GM18508 (cell line): ENCODE results near the gene TIRAP.
"Not testable (repeated sequence)": the region's sequence is repeated elsewhere in the genome, so short reads cannot be mapped to it uniquely, and the experiment has no call there.

ENCODE experiments used
- ATAC-seq: cut with Tn5 transposase; IDR thresholded peaks from one replicate; pipeline ENCODE4 v1.9.1; 2021; ENCODE audit warnings: moderate number of reproducible peaks; ENCODE audit not compliant: insufficient read depth, unreplicated experiment

The TIRAP gene

DNA sequence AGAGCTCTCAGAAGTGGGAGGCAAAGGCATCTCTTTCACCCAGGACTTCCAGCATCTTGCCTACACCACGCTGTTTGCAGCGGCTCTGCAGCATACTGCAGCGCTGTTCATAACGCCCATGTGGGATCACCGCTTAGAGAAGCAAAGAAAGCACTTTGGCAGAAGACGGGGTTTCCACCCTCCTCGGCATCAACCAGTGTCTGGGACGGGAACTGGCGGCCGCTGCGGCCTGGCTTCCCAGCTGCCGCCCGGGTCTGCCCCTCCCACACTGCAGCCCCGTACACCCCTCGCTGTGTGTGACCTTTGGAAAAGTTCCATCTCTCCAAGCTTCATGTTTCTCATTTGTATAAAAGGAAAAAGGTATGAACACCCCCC, 545 bp upstream of the TIRAP start:
- ATAC-seq: no peak

DNA sequence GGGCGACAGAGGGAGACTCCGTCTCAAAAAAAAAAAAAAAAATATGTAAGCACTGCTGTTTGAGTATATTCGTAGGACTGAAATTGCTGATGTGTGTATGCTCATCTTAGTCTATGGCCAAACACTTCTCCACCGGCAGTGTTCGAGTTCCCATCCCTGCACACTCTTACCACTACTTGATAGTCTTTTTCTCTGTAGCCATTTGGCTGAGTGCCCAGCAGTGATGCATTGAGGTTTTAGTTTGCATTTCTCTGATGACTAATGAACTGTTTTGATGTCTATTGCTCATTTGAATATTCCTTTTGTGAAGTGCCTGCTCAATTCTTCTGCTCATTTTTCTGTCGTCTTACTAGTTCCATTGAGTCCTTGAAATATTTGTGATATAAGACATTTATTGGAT, 1.9 kb downstream of the TIRAP start:
- no peak for ATAC-seq

DNA sequence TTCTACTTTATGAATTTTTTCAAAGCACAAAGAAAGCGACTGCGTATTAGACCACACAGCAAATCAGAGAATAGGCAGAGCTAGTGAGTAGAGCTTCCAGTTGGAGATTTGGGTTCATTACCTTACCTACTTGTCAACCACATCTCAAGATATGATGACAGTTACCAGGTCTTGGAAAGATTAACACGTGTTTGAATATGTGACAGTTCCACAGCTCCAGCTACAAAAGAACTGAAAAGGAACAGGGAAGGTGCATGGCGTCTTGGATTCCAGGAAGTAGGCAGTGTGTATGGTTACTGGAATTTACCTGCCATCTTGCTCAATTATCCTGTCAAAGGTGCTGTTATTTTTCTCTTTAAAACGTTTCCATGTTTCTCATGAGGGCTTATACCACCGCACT, 5.3 kb downstream of the TIRAP start:
- ATAC-seq: no peak

DNA sequence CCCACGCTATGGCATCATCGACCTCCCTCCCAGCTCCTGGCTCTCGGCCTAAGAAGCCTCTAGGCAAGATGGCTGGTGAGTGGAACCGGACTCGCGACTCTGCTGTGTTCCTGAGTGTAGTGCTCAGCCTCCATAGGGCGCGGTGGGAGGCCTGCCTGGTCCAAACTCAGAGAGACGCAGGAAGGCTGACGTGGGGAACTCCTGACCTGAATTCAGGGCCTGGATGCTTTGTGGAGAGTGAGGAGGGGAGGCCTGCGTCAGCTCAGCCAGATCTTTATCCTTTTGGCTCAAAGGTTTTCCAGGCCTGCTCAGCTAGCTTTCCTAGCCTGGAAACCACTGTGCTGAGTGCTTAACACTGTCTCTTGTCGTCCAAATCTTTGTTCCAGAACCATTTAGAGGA, 8.0 kb downstream of the TIRAP start:
- no peak for ATAC-seq

DNA sequence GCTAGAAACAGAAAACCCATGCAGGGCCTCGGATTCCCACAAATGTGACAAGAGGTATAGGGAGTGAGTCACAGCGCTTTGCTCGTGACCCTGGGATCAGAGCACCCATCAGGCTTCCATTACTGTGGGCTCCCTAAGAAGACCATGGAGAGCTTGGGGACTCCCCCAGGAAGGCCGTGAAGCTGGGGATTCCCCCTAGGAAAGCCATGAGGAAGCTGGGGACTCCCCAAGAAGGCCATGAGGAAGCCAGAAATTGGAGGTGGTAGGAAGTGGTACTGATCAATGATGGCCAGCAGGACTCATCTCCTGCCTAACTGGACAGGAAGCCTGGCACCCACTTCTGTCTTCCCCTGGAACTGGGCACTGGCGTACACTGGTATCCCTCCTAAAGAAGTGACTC, 10.8 kb downstream of the TIRAP start:
- no peak for ATAC-seq

DNA sequence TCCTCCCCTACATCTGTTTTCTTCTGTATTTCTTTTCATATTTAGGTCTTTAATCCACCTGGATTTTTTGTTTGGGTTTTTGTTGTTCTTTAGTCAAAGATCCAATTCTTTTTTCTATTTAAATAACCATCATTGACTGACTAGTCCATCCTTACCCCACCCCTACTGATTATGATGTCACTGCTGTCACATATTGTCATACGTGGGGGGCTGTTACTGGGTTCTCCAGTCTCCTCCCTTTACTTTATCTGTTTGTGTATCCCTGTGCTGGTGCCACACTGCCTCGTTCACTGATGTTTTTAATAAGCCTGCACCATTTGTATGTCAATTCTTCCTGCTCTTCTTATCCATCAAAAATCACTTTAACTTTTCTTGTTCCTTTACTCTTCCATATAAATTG, 14.1 kb downstream of the TIRAP start:
- ATAC-seq: no peak

DNA sequence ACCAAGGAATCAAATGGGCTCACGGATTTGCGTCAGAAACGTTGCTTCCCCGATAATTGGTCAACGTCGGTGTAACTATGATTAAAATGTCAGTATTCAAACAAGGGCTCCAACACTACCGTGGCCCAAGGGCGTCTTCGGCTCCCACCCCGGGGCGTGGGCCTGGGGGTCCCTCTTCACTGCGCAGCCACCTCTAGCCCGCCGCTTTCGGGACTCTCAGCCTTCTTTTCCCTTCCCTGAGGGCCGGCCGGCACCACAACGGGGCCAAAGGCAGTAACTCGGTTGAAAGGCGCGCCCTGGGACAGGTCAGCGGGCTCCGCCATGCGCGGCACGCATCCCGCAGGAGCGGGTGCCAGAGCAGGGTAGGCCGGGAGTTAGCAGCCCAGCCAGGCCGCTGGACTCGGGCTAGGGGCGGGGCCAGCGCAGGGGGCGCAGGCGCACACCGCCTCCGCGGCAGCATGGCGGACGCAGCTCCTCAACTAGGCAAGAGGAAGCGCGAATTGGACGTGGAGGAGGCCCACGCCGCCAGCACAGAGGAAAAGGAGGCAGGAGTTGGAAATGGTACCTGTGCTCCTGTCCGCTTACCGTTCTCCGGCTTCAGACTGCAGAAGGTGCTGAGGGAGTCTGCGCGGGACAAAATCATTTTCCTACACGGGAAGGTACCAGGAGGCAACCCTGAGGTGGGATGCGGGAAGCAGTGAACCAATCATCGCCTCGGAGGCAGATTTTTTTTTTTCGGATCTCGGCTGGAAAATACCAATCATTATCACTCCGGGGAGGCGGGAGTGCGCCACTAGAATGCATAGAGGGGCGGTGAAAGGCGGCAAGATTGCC, 20.9 kb downstream of the TIRAP start, which contains the start of gene DCPS:
TSS of gene DCPS (plus strand) at position 438 of the 834 bp plus-strand sequence. CDS start at position 459, 21 bp downstream.
- peak; percentile 52 for ATAC-seq

DNA sequence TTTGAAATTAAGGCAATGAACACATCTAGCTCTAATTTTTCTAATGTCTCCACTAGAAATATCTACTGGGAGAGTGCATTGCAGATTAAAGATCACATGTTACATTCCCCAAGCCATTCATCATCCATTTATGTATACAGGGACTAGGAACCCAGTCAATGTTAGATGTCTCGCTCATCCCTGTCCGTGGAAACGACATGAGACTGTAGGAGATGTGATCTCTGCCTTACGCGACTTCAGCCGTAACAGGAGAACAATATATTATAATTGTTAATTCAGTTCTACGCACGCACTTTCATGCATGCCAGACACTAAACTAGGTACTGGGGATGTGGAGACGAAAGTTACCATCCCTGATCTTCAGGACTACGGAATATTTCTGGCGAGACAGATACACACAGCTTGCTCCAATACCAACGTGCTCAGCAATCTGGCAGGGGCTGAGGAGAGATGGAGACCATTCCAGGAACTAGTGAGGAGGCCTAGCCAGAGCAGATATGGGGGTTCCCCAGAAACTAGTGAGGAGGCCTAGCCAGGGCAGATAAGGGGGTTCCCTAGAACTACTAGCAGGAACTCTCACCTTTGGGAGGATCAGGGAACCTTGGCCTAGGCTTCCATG, 21.7 kb downstream of the TIRAP start:
- ATAC-seq: no peak

DNA sequence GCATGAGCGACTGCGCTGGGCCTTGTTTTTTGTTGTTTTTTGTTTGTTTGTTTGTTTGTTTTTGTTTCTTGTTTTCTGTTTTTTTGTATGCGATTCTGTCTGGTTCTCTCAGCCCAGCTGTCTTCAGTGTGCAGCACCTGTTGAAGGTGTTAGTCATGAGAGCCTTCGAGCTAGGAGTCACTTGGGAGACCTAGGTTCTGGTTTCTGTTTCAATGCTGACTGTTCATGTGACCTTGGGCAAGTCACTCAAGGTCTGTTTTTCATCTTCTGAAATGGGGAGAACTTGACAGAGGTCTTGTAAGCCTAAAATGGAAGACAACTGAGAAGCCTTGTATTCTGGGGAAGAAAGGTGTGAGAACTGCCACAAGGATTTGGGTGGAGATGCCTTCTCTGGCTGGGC, 22.8 kb downstream of the TIRAP start:
- peak; percentile 47 for ATAC-seq

DNA sequence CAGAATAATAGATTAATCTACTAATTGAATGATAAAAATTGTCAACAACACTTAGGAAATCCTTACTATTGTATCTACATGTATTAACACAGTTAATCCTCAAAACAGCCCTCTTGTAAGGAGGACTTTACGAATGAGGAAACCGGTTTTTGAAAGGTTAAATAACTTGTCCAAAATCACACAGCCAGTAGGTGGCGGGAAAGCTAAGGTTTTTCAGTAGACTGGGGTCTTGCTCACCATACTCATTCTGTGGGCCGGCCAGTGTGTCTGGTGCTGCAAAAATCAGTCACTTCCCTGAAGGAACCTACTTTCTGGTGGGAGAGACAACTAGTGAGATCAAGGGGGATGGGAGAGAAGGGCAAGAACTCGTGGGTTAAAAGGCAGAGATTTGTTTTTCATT, 24.8 kb downstream of the TIRAP start:
- no peak for ATAC-seq

DNA sequence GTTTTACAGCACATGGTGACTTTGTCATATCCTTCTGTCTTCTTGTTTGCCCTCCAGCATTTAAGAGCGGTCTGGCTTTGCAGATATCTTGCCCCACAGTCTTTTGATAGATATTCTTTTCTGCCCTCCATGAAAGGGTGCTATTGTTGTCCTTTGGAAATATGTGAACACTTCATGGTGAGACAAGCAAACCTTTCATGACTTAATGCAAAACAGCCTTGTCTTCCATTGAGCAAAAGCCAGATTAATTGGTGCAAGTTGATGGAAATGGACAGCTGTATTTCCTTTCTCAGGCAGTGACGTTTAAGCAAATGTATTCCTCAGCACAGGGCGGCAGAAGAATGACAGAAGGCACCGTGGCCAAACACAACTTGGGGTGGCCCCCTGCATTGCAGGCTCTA, 25.4 kb downstream of the TIRAP start:
- no peak for ATAC-seq

DNA sequence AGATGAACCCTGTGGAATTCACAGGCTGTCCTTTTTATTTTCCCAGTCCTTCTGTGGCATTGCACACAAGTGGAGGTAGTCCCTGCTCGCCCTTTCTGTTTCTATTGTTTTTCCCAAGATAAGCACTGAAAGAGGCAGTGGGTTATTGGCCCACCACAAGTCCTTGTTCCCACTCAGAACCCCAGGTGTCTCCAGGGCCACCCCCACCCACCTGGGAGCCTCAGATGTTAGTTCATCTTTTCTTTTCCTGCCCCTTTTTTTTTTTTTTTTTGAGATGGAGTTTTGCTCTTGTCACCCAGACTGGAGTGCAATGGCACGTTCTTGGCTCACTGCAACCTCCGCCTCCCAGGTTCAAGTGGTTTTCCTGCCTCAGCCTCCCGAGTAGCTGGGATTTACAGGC, 25.9 kb downstream of the TIRAP start:
- ATAC-seq: not testable (repeated sequence)

DNA sequence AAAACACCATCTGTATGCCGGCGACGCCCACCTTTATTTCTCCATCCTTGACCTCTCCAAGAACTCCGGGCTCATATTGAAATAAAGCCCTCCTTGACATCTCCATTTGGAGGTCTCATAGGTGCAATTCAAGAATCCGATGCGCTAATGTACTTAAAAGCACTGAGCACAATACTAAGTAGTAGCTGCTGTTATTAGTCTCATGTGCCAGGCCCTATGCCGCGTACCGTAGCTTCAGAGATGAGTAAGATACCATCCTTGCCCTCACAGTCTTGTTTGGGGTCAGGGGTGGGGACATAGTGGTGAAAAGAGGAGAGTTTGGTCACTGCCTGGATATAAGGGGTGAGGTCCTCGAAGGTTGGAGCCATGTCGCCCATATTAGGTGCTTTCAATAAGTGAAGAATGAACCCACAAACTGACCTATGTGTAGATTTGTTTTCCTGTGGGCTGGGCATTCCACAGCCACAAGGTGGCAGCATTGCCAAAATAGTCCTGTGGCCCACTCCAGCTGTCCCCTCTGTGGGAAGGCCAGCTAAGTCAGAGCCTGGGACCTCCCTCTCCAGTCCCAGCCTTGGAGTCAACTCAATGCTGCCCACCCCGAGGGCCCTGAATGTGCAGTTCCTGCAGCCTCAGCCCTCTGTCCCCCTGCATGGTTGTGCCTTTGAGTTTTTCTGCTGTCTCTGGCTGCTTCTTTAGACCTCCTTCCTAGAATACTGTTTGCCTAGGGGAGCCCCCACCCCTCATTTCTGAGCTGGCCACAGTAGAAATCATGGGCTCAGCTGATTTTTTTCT, 27.5 kb downstream of the TIRAP start:
- ATAC-seq: no peak

DNA sequence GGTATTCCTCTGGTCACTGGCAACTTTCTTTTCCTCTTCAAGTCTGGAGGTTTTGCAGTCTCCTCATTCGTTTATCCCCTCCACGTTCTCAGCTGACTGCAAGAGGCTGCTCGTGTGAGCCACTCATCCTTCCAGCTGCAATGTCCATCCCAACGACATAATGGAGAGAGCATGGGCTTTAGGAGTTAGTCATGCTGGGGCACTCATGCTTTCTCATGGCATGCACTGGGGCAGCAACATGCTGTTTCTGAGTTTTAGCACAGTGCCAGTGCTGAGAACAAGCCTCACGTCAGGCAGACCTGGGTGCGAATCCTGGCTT, 28.1 kb downstream of the TIRAP start:
- no peak for ATAC-seq

DNA sequence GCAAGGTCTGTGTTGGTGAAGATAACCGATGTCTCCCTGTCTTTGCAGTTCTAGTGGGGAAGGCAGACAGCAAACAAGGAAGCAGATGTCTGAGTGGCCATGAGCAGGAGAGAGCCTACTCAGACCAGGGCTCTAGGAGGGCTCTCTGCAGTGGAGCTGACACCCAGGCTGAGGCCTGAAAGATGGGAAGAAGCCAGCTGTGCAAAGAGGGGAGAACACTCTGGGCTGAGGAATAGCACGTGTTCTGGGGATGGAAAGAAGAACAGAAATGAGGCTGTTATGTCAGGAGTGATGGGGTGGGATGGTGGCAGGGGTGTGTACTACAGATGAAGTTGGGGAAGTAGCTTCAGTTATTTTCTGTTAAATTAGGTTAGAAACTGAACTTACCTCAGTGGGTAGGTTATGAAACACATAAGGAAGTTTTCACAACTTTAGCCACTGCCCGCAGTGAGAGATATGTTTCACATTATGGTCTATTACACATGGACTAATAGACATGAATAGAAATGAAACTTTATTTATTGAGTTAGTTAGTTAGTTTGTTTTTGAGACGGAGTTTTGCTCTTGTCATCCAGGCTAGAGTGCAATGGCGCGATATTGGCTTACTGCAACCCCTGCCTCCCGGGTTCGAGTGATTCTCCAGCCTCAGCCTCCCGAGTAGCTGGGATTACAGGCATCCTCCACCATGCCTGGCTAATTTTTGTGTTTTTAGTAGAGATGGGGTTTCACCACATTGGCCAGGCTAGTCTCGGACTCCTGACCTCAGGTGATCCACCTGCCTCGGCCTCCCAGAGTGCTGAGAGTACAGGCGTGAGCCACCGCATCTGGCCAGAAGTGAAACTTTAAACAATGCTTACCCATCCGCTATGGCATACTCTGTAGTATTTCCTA, 28.8 kb downstream of the TIRAP start:
- no peak for ATAC-seq

DNA sequence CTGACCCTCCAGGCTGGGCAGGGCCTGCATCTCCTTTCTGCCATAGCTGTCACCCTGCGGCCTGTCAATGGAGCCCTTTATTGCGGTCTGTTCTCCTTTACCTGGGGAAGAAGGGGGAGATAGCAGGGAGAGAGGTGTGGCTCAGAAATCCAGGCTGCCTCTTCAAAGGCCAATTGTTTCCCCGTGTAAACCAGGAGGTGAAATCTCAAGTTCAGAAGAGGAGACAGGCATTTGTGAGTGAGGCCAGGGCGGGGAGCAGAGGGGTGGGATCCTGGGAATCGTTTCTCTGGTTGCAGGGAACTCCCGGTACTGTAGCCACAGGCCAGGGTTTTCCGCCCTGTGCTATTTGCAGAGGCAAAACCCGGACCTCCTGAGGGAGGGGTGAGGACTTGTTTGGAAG, 30.1 kb downstream of the TIRAP start:
- ATAC-seq: no peak

DNA sequence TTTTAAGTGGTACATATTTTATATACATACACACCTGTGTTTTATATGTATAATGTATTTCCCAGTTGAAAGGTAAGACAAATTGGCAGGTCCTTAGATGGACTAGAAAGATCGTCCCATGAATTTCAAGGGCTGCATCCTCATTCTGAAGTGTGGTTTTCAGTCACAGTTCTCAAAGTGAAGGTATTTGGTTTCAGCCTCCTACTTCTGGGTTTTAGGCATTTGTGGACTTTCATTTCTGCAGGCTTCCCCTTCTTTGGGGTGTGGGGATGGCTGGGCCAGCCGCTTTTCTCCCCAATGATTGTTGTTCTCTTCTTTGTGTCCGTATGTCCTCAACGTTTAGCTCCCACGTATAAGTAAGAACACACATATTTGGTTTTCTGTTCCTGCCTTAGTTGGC, 30.9 kb downstream of the TIRAP start:
- no peak for ATAC-seq

DNA sequence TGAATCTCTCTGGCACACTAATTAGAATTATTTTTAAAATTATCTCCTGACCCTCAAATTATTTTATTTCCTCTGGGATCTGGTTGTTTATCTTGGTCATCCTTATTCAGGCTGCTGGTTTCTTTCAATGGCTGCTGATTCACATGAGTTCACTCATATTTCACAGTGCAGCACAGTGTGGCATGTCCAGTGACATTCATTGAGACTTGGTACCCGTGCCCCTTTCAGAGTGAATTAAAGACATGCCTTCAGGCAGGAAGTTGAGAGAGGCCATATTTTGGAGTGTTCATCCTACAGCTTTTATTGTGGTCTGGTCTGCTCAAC, 34.5 kb downstream of the TIRAP start:
- ATAC-seq: no peak

DNA sequence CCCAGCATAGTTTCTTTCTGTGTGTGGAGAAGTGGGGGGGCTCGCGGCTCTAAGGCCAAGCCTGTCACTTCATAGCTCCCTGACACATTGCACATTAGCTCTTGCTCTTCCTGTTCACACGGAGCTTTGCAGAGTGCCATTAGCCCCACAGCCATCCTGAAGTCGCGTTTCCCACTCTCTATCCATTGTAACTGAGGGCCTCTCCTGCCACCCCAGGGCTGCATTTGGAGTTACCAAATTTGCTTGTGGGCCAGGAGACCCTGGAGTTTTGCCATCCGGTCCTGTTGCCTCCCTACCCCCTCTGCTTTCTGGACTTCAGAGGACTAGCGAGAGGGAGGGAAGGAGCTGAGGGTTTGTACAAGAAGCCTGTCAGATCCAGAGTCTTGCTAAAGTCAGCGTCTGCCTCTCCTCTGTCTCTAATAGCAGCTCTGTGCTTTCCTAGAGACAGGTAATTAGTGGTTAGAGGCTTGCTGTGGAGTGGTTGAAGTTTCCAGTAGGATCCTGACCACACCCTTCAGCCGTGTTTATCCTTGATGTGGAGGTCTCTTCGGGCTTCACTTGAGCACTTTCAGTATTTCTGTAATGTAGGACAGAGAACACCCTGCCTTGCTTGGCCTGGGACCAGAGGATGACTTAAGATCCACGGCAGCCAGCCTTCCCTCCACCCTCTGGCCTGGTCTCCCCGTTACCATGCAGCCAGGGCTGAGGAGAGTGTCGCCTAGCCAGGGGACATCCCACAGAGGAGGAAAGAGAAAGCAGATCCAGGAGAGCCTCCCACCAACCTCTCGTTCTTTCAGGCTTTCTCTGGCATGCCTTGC, 35.1 kb downstream of the TIRAP start:
- peak; percentile 10 for ATAC-seq
